Stimulated activated CD8-positive, alpha-beta memory T cell treated with anti-CD3 and anti-CD28 coated beads, Interleukin-12 subunit alpha, Interleukin-12 subunit beta, amount 100 ng/mL, for 24 hours (primary cell): ENCODE data around the gene DYNLT1.
"Not testable (repeated sequence)": the region's sequence is repeated elsewhere in the genome, so short reads cannot be mapped to it uniquely, and the experiment has no call there.

Experiments
- DNase-seq: peaks from one replicate; pipeline ENCODE4 v3.0.0-alpha.2; 2020; ENCODE audit errors: extremely low read depth

Gene DYNLT1

DNA sequence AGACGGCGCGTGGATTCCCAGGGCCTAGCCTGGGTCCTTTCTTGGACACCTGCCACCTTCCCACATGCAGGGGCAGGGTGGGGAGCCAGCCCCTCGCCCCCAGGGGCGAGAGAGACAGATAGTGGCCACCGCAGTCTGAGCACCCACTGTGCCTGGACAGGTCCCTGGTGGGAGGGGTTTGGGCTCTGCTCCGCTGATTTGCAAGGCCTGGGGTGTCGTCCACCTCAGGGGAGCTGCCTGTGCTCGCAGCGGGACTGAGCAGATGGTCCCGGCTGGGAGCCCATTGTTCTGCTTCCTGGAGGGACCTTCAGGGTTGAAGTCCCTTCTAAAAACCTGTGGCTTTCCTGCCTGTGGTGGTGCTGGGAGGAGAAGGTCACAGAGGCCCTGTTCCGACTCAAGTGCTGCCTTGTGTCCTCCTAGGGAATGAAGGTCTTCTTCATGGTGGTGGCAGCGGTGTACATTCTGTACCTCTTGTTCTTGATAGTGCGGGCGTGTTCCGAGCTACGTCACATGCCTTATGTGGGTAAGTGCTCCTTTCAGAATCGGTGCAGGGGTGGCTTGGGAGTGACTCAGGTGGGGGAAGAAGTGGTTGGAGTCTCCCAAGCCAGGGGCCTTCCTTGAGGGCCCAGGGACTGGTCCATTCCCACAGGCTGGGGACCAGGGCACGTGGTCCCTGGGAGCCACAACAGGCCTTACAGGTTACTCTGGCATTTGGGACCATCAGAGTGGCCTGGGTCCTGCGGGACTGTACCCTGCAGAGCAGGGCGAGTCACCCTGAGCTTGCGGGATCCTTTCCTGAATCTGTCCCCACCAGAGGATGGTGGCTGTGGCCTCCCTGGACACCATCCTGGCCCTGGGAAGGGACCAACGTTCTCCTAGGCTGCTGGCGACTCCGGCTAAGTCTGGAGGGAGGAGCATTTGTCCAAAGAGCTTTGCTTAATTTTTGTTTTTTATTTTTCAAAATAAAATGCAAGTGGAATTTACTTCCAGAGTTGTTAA lies 19.6 kb downstream of the DYNLT1 start:
- no peak for DNase-seq

DNA sequence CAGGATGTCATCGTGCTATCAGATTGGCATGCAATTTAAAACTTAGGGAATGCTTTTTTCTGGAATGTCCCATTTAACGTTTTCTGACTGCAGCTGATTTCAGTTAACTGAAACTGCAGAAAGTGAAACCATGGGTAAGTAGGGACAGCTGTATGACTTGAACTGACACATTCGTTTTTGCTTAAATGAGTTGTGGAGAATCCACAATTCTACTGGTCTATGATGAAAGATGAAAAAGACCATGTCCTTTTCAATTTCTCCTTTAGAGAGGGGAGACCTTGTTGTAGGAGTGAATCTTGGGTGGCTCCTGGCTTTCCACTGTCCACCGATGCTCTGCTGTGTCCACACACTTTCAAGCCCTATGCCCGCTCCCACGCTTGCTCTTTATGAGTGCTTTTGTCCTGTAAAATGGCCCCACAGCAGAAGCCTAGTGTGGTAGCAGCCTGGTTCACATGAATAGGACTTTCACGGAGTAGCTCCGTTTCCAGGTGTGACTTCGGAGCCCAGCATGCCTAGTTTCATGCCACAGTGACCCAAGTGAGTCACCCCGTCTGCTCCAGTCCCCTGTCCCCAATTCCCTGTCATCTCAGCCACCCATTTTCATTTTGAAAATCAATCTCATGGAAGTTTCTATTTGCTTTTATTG lies 21.9 kb downstream of the DYNLT1 start:
- no peak for DNase-seq

DNA sequence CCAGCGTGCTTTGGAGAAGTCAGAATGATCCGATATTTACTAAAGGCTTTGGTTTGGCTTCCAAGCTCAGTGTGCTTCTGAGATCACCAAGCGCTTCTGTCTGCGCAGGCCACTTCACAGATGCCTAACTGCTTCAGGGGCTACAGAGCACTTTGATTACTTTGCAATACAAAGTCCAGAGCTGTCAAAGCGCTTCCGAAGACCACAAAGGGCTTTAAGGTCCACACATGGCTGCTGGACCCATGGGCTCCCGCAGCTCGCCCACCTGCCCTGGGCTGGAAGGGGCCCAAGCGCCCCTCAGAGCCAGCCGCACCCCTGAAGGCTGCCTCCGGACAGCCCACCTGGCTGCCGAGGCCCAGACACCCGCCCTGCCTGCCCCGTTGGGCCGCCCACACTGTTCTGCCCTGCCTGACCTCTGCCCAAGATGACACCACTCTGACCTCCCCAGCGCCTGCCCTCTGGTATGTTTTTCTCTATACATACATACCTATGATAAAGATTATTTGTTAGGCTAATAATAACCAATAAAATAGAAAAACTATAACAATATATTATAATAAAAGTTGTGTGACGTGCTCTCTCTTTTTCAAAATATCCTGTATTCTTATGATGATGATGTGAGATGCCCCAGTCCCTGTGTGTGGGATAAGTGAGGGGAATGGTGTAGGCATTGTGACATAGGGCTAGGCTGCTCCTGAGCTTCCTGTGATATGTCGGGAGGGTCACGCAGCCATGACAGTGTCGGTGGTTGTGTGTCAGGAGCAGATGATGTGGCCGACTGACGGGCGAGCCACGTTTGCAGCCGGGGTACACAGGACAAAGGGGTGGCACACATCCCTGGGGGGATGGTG lies 22.6 kb downstream of the DYNLT1 start:
- DNase-seq: no peak

DNA sequence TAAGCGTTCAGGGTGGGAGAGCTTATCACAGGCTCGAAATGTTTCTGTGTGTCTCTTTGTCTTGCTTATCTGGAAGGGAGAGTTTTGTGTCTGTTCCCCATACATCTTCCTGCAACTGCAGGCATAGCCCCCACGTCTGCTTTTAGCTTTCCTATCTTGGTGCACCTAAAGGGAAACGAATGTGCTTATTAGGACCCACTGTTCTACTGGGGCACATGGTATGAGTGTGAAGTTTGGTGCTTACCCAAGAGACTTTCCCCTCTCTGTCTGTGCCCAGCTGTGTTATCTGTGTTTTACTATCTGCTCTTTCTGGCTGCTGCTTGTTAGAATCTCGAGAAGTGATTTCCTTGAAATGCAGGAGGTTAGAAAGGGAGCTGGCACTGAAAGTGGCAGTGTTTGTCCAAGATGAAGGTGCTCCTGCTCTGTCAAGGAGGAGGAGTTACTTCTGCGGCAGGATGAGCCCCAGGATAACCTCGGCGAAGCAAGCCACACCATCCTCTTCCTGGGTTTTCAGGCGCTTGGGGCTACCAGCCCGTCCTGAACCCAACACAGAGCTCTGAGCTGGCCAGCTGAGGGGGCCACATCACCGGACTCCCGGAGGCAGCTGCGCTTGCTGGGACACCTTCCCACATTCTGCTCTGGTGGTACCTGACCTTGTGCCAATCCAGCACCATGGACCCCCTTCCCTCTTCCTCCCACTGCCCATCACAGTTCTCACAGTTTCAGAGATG lies 23.4 kb downstream of the DYNLT1 start:
- DNase-seq: no peak

DNA sequence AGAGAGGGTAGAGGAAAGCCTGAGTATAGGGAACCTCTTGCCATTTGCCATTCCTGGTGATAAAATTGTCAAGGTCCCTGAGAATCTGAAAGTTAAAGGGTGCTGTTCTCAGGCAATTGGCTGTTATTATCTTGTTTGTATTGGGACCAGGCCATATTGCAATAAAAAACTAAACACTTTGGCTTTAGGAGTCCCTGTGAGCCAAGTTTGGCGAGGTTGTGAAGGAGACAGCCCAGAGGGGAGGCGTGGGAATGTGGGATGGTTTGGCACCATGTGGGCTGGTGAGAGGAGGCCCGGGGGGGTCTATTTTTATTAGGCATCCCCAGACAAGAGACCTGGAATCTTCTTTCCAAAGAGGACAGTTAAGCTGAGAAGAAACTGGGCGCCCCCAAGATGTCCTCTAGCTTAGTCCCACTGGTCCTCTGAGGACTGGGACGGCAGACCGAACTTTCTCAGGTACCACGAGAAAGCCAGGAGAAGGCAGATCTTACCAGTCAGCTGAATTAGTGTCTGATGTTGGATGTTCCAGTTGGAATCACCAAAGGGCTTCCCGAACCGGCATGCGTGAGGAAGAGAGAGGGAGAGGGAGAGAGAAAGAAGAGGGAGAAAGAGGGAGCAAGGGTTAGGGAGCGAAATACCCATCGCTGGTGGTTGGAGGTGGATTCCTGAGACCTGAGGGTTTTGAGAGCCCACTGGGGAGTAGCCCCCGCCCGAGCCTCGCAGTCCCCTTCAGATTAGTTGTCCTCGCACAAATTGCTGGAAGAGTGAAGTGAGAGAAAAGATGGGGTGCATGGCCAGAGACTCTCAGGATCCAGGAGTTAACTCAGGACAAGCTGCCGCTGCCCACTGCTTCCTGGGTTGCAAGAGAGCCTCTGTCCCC lies 24.4 kb downstream of the DYNLT1 start:
- no peak for DNase-seq

DNA sequence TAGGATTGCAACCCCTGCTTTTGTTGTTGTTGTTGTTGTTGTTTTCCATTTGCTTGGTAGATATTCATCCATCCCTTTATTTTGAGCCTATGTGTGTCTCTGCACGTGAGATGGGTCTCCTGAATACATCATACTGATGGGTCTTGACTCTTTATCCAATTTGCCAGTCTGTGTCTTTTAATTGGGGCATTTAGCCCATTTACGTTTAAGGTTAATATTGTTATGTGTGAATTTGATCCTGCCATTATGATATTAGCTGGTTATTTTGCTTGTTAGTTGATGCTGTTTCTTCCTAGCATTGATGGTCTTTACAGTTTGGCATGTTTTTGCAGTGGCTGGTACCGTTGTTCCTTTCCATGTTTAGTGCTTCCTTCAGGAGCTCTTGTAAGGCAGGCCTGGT lies 26.3 kb downstream of the DYNLT1 start:
- DNase-seq: not testable (repeated sequence)

DNA sequence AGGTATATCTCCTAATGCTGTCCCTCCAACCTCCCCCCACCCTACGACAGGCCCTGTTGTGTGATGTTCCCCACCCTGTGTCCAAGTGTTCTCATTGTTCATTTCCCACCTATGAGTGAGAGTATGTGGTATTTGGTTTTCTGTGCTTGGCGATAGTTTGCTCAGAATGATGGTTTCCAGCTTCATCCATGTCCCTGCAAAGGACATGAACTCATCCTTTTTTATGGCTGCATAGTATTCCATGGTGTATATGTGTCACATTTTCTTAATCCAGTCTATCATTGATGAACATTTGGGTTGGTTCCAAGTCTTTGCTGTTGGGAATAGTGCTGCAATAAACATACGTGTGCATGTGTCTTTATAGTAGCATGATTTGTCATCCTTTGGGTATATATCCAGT lies 29.9 kb downstream of the DYNLT1 start:
- DNase-seq: not testable (repeated sequence)

DNA sequence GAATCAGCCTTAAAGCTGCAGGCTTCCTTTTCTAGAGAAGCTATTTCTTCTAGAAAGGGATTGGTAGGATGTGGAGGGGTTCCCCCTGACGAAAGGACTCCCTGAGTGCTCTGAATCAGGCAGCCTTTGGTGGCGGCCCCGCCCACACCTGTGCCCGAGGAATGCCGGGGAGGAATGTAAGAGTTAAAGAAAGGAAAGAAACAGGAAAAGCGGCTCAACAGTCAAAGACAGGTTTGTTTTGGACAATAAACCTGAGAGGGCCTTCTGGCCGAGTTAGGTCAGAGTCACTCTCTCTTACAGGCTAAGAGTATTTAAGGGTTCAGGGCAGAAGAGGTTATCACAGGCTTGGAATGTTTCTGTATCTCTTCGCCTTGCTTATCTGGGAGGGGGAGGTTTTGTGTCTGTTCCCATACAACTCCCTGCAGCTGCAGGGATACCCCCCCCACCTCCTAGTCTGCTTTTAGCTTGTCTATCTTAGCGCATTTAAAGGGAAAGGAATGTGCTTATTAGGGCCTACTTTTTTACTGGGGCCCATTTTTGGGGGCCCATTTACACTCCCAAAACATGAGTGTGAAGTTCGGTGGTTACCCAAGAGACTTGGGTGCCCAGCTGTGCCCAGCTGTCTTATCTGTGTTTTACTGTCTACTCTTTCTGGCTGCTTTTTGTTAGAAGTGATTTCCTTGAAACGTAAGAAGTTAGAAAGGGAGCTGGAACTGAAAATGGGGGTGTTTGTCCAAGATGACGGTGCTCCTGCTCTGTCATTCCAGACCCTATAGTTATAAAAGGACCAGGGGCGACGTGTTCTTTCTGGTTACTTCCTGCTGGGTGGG lies 32.8 kb downstream of the DYNLT1 start:
- no peak for DNase-seq

DNA sequence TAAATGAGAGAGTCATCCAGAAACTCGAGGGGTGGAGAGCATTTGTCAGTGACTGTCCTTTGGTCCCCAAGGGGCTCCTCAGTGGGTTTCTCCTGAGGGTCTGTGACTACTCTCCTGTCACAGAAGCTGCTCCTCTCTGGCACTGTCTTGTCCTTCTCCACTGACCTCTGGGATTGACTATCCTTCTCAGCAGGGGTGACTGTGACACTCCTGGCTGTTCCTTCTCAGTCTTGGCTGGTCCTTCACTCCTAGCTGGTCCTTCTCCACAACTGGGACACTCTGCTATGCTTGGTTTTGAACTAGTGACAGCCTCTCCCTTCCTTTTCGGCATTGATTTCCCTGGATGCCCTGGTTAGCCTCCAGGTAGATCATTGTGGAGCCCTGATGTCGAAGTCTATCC lies 33.5 kb downstream of the DYNLT1 start:
- DNase-seq: no peak

DNA sequence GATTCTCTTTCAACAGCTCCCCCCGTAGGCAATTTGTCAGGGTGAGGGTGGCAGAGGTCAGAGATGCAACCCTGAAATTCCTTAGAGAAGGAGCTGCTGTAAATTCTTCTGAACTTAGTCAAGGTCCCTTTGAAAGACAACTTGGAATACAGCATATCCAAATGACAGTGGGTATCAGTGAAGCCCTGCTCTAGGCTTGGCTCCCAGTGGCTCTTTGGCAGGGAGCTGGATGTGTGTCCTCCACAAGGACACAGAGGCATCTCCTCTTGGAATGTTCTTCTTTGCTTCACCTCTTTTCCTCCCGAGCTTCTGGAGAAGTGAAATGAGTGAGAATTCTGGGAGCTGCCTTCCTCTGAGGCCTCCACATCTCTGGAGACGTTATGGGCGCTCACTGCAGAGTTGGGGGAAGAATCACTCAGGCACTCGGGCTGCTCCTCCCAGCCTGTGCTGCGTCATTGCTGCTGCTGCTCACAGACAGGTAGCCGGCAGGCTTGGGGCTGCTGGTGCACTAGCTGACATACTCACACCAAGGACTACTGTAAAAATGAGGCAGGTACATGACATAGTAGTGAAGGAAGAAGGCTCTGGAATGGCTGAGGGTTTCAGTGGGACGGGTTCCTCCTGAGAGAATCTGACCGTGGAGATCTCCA lies 34.1 kb downstream of the DYNLT1 start:
- no peak for DNase-seq

DNA sequence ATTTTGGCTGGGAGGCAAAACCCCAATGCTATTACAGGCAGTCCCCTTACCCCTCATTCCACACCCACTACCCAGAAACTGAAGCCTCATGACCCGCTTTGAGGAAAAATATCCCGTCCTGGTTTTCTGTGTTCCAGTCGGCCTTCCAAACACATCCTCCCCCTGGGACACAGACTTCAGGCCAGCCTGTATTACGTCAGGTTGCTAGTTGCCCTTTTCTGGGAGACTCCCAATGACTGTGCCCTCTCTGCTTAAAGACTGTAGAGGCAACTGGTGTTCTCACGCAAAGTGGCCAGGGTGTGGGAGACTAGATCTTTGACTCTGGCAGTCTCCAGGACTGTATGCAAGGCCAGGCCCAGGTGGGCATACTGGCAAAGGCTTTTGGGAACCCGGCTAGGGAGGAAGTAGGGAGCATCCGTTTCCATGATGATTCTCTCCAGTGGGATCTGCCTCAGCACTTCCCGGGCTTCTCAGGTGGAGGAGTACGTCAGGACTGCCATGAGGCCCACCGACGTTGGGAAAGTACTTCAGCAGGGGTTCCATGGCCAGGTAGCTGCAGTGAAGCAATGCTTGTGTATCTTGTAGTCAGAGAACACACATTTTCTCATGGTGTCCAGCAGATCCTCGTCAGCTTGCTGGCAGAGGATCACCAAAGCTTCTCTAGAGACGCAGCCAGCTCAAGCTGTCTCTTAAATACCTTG lies 34.9 kb downstream of the DYNLT1 start:
- DNase-seq: no peak

DNA sequence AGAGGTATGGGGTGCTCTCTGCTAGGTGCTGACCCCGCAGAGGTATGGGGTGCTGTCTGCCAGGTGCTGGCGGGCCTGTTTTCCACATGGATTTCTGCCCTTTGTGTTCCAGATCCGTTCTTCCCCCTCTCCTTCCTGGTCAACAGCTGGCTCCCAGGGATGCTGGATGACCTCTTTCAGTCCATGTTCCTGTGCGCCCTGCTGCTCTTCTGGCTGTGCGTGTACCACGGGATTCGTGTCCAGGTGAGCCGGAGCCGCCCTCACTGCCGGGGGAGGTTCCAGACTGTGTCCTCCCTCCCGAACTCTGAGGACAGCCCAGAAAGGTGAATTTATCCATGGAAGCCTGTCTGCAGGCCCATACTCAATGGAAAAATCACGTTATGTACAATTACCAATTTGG lies 36.3 kb downstream of the DYNLT1 start:
- DNase-seq: no peak

DNA sequence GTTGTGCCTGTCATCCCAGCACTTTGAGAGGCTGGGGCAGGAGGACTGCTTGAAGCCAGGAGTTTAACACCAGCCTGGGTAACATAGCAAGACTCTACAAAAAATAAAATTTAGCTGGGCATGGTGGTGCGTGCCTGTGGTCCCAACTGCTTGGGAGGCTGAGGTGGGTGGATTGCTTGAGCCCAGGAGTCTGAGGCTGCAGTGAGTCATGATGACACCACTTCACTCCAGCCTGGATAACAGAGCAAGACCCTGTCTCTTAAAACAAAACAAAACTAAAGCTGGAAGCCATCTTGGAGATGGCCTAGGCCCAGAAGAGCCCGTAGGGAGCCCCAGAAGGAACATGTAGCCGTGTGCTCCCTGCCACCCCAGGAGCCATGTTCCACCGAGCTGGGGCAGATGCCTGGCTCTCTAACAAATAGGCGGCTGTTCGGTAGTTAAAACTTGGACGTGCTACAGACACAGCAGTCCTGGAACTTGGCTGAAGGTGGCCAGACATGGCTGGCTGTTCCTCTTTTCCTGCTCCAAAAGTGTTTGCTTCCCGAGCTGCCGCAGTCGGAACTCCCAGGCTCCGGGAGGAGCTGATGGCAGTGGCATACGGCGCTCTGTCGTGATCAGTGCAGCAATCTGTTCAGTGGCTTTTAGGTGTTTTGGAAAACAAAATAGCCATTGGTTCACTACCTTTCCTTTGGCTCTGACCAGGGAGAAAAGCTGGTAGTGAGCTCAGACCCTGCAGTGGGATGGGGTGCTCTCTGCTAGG lies 37.0 kb downstream of the DYNLT1 start:
- DNase-seq: no peak

DNA sequence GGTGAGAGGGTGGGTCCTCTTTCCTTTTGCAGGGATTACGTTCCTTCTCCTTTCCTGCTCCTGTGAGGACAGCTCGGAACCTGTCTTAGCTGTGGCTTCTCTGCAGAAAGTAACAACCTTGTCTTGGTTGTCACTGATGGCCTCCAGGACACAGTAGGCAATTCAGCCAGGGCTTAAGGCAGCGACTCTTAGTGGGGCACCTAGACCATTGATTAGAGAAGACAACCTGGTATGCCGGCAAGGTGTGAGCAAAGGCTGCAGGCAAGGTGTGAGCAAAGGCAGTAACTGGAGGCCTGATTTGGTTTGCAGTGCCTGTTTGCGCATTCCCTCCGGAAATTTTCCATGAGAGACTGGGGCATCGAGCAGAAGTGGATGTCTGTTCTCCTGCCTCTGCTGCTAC lies 37.6 kb downstream of the DYNLT1 start:
- no peak for DNase-seq

DNA sequence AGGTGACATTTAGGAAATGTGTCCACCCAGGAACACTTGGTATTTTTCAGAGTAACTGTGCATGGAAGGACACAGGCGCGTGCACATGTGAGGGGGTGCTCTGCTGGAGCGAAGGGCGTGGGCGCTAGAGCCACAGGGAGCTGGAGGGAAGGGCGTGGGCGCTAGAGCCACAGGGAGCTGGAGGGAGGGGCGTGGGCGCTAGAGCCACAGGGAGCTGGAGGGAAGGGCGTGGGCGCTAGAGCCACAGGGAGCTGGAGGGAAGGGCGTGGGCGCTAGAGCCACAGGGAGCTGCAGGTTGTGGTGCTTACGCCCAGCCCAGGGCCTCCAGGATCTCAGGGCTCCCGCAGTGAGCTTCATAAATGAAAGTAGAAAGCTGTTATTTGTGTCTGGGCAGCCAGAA lies 38.5 kb downstream of the DYNLT1 start:
- DNase-seq: not testable (repeated sequence)

DNA sequence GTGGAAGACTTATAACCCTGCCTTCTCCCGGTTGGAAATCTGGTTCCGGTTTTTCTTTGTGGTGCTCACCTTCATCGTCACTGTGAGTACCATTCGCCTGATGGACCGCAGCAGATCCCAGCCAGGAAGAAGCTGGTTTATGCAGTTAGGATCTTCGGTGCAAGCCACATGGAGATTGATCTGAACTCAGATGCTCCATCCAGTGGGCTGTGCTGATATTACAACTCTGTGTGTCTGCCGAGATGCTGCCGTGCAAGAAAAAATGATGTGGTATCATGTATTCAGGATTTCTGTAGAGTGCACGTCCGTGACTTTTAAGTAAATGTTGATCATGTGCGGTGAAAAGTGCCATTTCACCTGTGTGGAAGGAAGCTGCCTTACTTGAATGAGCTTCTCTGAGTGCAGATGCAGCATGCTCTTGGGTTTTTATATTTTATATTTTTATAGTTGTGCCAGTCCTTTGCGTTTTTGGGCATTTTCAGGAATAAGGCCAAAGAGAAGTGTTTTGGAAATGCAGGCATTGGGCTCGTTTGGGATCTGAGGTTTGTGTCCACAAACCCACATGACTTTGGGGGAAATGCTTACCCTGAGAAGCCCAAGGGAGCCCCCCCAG lies 39.2 kb downstream of the DYNLT1 start:
- peak; percentile 5 for DNase-seq

DNA sequence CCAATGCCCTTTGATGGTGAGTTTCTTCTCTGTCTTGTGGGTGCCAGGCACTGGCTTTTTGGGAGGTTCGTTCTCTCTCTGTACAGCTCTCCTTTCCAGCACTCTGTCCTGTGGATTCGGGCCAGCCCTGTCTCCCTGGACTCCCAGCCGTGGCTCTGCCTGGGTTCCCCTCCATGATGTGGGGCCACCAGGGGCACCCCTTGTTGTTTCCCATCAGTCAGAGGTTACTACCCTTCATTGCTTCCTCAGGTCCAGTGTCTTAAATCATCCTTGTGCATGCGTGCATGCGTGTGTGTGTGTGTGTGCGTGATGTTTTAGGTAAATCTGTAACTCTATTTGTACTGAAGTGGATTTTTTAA lies 40.5 kb downstream of the DYNLT1 start:
- DNase-seq: no peak
